Osteocyte (in vitro differentiated cells): ENCODE measurements around the gene NOTUM. TPM values are rescaled to one million over a fixed set of nuclear protein-coding genes. Genes with fewer than 3 reads are reported as not detected.

Experiments
- DNase-seq: peaks from one replicate; pipeline ENCODE4 v3.0.0; 2021; ENCODE audit warnings: mixed read lengths; ENCODE audit not compliant: unreplicated experiment; ENCODE audit errors: extremely low spot score
- H3K27ac Mint-ChIP-seq: one replicate; pipeline ENCODE4 v1.8.0; 2021; ENCODE audit warnings: mild to moderate bottlenecking, mixed read lengths; ENCODE audit not compliant: unreplicated experiment
- H3K27me3 Mint-ChIP-seq: one replicate; pipeline ENCODE4 v1.8.0; 2021; ENCODE audit warnings: mixed read lengths; ENCODE audit not compliant: unreplicated experiment
- H3K36me3 Mint-ChIP-seq: one replicate; pipeline ENCODE4 v1.8.0; 2021; ENCODE audit warnings: mixed read lengths; ENCODE audit not compliant: unreplicated experiment
- H3K4me1 Mint-ChIP-seq: one replicate; pipeline ENCODE4 v1.8.0; 2021; ENCODE audit warnings: mixed read lengths; ENCODE audit not compliant: unreplicated experiment
- H3K4me3 Mint-ChIP-seq: one replicate; pipeline ENCODE4 v1.8.0; 2021; ENCODE audit warnings: mild to moderate bottlenecking, moderate library complexity, mixed read lengths; ENCODE audit not compliant: unreplicated experiment
- H3K9me3 Mint-ChIP-seq: one replicate; pipeline ENCODE4 v1.8.0; 2021; ENCODE audit warnings: mixed read lengths; ENCODE audit not compliant: unreplicated experiment
- CTCF ChIP-seq: fragments of 200-600 bp; sonication (generic); IDR thresholded peaks from 2 replicates; pipeline ENCODE4 v1.5.0; 2021; ENCODE audit warnings: antibody characterized with exemption, mild to moderate bottlenecking, moderate library complexity
- total RNA-seq: library from RNA; stranded (reverse); gene quantifications from 2 replicates; pipeline ENCODE4 v1.2.1, GENCODE V29; 2021

The NOTUM gene
- total RNA-seq, 1 donor from 2014 or later = 0.30 TPM

- no peaks in the 10 kb centered on the region for H3K27me3 Mint-ChIP-seq
- H3K9me3 Mint-ChIP-seq = no peaks in the 10 kb centered on the region
- no peak for DNase-seq
- no peak overlapping the region for H3K4me3 Mint-ChIP-seq
- peaks cover 2% of the 10 kb centered on the region for H3K36me3 Mint-ChIP-seq
- H3K27ac Mint-ChIP-seq = no peak overlapping the region
- no peak for TF ChIP-seq CTCF
- H3K4me1 Mint-ChIP-seq = peaks cover 53% of the 10 kb centered on the region
These were observed 33.8 kb downstream of the NOTUM start for GRCh38 chr17:81927152-81927652.

- no peak for DNase-seq
- peak overlapping the region; percentile 95 for H3K27ac Mint-ChIP-seq
- TF ChIP-seq CTCF = no peak
- no peaks in the 10 kb centered on the region for H3K9me3 Mint-ChIP-seq
- peaks cover 2% of the 10 kb centered on the region for H3K36me3 Mint-ChIP-seq
- H3K27me3 Mint-ChIP-seq = no peaks in the 10 kb centered on the region
- H3K4me1 Mint-ChIP-seq = peaks cover 51% of the 10 kb centered on the region
- H3K4me3 Mint-ChIP-seq = peak overlapping the region; percentile 88
These were observed 34.4 kb downstream of the NOTUM start for GRCh38 chr17:81926451-81927151.

- H3K27ac Mint-ChIP-seq = peak overlapping the region; percentile 95
- H3K27me3 Mint-ChIP-seq = no peaks in the 10 kb centered on the region
- H3K4me3 Mint-ChIP-seq = peak overlapping the region; percentile 88
- no peaks in the 10 kb centered on the region for H3K9me3 Mint-ChIP-seq
- TF ChIP-seq CTCF = no peak
- DNase-seq = no peak
- H3K36me3 Mint-ChIP-seq = peaks cover 4% of the 10 kb centered on the region
- H3K4me1 Mint-ChIP-seq = peaks cover 49% of the 10 kb centered on the region
These were observed 35.0 kb downstream of the NOTUM start for GRCh38 chr17:81925860-81926450.

GRCh38 chr17:81924557-81925532, 36.1 kb downstream of the NOTUM start:
- Mint-ChIP-seq H3K27ac (peak overlapping the region; percentile 95), H3K27me3 (no peaks in the 10 kb centered on the region), H3K9me3 (no peaks in the 10 kb centered on the region), H3K4me1 (peaks cover 41% of the 10 kb centered on the region), H3K36me3 (peaks cover 4% of the 10 kb centered on the region), H3K4me3 (peak overlapping the region; percentile 88)
- DNase-seq = no peak
- TF ChIP-seq CTCF = no peak
